Measurements from ENCODE around the gene PBX1.

Gene PBX1

DNA sequence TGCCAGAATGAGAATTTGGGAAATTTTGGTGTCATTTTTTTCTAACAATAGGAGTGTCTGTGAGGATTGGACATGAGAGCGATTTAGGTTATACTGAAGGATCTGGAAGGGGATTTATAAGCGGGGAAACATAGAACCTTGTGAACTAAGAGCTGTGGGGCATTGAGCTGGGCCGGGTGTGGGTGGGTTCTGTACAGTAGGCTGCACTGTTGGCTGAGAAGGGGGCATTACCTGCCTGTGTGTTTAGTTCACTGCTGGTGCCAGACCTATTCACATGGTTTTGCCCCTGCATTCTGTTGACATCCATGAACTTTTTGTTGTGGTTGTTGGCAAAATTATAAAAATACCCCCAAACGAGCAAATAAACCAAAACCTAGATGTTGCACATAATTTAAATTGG is 8.8 kb downstream of the PBX1 start:
- Histone ChIP-seq H3K9me3 (ENCODE audit: control insufficient read depth, insufficient read depth, low read length) (no peaks in the 10 kb centered on the region), H3K4me3 (ENCODE audit: low read depth, low read length) (no peak overlapping the region), H3K4me1 (ENCODE audit: control insufficient read depth, insufficient read depth, low read length) (peaks cover 35% of the 10 kb centered on the region), H3K27me3 (ENCODE audit: control insufficient read depth, insufficient read depth, low read length) (no peaks in the 10 kb centered on the region), H3K36me3 (ENCODE audit: control insufficient read depth, insufficient read depth, low read length) (peaks cover 2% of the 10 kb centered on the region), H3K9ac (ENCODE audit: low read depth, low read length) (no peak overlapping the region)

DNA sequence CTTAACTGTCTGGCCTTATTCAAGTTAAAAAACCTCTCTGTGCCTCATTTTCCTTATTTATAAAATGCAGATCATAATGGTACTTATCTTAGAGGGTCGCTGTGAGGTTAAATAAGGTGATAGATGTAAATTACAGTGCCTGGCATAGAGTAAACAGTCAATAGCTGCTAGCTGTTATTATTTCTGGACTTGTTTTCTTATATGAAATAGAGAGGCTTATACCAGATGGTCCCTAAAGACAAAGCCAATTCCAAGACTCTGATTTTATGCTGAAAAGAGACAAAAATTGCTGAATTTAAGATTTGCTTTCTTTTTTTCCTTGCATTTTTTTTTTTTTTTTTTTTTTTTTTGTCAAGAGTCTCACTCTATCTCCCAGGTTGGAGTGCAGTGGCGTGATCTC is 10.3 kb downstream of the PBX1 start:
- no peaks in the 10 kb centered on the region for H3K27me3 ChIP-seq (ENCODE audit: control insufficient read depth, insufficient read depth, low read length)
- H3K36me3 ChIP-seq (ENCODE audit: control insufficient read depth, insufficient read depth, low read length): peaks cover 2% of the 10 kb centered on the region
- H3K4me1 ChIP-seq (ENCODE audit: control insufficient read depth, insufficient read depth, low read length): peaks cover 37% of the 10 kb centered on the region
- no peak overlapping the region for H3K4me3 ChIP-seq (ENCODE audit: low read depth, low read length)
- no peaks in the 10 kb centered on the region for H3K9me3 ChIP-seq (ENCODE audit: control insufficient read depth, insufficient read depth, low read length)
- H3K9ac ChIP-seq (ENCODE audit: low read depth, low read length): no peak overlapping the region

DNA sequence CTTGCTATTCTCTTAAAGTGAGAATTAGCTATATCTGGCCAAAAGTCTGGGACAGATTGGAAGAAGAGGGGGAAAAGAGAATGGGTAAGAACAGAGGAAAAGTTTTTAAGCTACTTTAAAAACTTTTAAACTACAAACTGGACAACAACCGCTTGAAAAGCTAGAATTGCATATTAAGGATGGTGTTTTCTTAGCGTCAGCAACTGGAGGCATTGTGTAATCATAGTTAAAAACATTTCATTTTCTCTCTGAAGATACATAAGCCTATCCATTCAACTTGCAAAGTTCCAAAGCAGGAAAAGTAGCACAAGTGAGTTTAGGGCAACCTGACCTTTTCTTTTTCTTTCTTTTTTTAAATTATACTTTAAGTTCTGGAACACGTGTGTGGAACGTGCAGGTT is 10.9 kb downstream of the PBX1 start:
- Histone ChIP-seq H3K36me3 (ENCODE audit: control insufficient read depth, insufficient read depth, low read length) (peaks cover 2% of the 10 kb centered on the region), H3K9me3 (ENCODE audit: control insufficient read depth, insufficient read depth, low read length) (no peaks in the 10 kb centered on the region), H3K4me3 (ENCODE audit: low read depth, low read length) (no peak overlapping the region), H3K27me3 (ENCODE audit: control insufficient read depth, insufficient read depth, low read length) (no peaks in the 10 kb centered on the region), H3K9ac (ENCODE audit: low read depth, low read length) (no peak overlapping the region), H3K4me1 (ENCODE audit: control insufficient read depth, insufficient read depth, low read length) (peaks cover 38% of the 10 kb centered on the region)

DNA sequence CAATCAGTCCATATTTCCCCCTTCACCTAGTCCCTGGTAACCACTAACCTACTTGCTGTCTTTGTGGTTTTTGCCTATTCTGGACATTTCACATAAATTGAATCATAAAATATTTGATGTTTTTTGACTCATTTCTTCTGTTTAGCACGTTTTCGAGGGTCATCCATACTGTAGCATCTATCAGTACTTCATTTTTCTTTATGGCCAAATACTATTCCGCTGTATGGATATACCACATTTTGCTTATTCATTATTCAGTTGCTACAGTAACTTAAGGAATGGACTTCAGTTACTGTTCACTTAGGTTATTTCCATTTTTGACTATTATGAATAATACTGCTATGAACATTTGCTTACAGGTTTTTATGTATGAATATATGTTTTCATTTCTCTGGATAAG is 12.3 kb downstream of the PBX1 start:
- H3K9me3 ChIP-seq (ENCODE audit: control insufficient read depth, insufficient read depth, low read length): no peaks in the 10 kb centered on the region
- H3K4me3 ChIP-seq (ENCODE audit: low read depth, low read length): no peak overlapping the region
- no peak overlapping the region for H3K9ac ChIP-seq (ENCODE audit: low read depth, low read length)
- H3K27me3 ChIP-seq (ENCODE audit: control insufficient read depth, insufficient read depth, low read length): no peaks in the 10 kb centered on the region
- H3K36me3 ChIP-seq (ENCODE audit: control insufficient read depth, insufficient read depth, low read length): peaks cover 2% of the 10 kb centered on the region
- H3K4me1 ChIP-seq (ENCODE audit: control insufficient read depth, insufficient read depth, low read length): peaks cover 37% of the 10 kb centered on the region

DNA sequence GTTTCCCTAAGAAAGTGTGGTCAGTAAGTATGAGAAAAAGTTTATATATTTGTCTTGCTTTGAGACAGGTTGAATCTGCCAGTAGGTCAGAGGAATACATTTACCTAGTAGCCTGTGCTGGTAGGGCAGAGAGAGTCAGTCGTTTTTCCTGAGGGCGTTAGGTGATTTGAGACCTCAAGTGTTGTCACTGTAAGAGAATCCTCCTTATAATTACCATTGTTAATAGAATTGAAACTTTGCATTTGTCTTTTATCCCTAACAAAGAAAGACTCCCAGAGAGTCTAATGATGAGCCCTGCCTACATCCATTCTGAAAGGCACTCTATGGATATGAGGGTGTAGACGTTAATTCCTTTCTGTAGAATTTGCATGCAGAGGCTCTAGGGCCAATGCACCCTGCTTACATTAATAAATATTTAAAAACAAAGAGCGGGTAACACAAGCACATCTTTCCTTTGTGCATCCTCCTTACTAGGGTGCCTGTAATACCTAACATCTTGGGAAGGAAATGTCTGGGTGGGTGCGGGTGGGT is 16.4 kb downstream of the PBX1 start:
- Histone ChIP-seq H3K4me3 (ENCODE audit: low read depth, low read length) (peak overlapping the region; percentile 59), H3K9ac (ENCODE audit: low read depth, low read length) (no peak overlapping the region), H3K27me3 (ENCODE audit: control insufficient read depth, insufficient read depth, low read length) (no peaks in the 10 kb centered on the region), H3K9me3 (ENCODE audit: control insufficient read depth, insufficient read depth, low read length) (no peaks in the 10 kb centered on the region), H3K4me1 (ENCODE audit: control insufficient read depth, insufficient read depth, low read length) (peaks cover 45% of the 10 kb centered on the region), H3K36me3 (ENCODE audit: control insufficient read depth, insufficient read depth, low read length) (no peaks in the 10 kb centered on the region)

DNA sequence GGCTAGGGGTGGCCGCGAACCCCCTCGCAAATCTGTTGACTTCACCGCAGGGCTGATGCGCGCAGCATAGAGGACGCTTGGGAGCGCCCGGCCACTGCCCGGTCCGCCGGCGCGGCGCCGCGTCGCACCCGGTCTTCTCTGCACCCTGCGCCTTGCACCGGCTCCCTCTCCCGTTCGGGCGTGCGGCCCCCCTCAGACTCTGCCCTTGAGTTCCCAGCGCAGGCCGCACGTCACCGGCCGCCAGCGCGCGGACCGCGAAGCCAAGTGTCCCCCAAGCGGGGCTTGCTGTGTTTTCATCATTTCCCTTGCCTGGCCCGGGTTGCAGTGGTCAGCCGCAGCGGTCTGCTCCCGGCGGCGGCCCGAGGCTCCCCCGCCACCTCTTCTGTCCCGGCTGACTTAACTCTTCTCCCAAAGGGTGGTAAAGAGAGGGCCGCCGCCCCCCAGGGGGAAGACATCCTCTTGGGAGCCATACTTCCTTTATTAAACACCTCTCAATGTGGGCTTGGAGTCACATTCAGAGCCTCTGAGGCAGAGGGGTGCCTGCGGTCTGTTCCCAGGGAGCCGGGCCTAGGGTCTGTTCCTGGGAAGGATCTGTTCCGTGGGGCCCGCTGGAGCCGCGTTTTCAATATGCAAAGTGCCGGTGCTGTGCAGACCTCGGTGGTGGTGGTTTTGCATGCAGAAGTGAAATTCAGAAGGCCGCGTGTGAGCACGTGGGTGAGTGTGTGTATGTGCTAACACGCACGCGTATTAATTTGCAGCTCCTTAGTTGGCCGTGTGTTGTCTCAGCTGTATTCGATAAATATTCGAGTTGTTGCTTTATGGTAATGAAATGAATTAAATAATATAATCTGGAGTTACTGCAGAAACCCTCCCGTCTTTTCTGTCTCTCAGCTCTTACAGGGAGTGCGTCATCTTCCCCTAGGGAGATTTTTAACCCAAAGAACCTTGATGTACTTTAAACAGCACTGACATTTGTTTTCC is 17.6 kb downstream of the PBX1 start:
- H3K36me3 ChIP-seq (ENCODE audit: control insufficient read depth, insufficient read depth, low read length): no peaks in the 10 kb centered on the region
- H3K27me3 ChIP-seq (ENCODE audit: control insufficient read depth, insufficient read depth, low read length): no peaks in the 10 kb centered on the region
- peak overlapping the region; percentile 59 for H3K4me3 ChIP-seq (ENCODE audit: low read depth, low read length)
- H3K9ac ChIP-seq (ENCODE audit: low read depth, low read length): peak overlapping the region; percentile 71
- peaks cover 45% of the 10 kb centered on the region for H3K4me1 ChIP-seq (ENCODE audit: control insufficient read depth, insufficient read depth, low read length)
- H3K9me3 ChIP-seq (ENCODE audit: control insufficient read depth, insufficient read depth, low read length): no peaks in the 10 kb centered on the region

DNA sequence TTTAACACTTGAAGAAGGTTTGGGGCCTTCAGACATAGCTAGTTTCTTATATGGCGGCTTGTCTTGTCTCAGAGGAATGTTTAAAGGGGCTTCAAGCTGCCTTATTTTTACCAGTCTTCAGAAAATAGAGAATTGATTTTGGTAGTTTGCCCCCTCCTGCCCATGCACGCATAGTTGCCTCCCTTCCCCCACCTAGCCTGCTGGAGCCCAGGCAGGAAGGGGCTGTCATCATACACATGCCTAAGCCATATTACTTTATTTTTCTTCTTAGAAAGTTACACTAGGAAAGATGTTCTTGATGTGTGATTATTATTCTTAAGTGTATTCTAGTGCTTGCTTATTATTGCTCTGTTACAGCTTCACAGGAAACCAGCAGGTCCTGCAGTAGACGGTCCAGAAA is 18.3 kb downstream of the PBX1 start:
- Histone ChIP-seq H3K9ac (ENCODE audit: low read depth, low read length) (peak overlapping the region; percentile 55), H3K4me1 (ENCODE audit: control insufficient read depth, insufficient read depth, low read length) (peaks cover 45% of the 10 kb centered on the region), H3K9me3 (ENCODE audit: control insufficient read depth, insufficient read depth, low read length) (no peaks in the 10 kb centered on the region), H3K27me3 (ENCODE audit: control insufficient read depth, insufficient read depth, low read length) (no peaks in the 10 kb centered on the region), H3K36me3 (ENCODE audit: control insufficient read depth, insufficient read depth, low read length) (no peaks in the 10 kb centered on the region), H3K4me3 (ENCODE audit: low read depth, low read length) (peak overlapping the region; percentile 59)

DNA sequence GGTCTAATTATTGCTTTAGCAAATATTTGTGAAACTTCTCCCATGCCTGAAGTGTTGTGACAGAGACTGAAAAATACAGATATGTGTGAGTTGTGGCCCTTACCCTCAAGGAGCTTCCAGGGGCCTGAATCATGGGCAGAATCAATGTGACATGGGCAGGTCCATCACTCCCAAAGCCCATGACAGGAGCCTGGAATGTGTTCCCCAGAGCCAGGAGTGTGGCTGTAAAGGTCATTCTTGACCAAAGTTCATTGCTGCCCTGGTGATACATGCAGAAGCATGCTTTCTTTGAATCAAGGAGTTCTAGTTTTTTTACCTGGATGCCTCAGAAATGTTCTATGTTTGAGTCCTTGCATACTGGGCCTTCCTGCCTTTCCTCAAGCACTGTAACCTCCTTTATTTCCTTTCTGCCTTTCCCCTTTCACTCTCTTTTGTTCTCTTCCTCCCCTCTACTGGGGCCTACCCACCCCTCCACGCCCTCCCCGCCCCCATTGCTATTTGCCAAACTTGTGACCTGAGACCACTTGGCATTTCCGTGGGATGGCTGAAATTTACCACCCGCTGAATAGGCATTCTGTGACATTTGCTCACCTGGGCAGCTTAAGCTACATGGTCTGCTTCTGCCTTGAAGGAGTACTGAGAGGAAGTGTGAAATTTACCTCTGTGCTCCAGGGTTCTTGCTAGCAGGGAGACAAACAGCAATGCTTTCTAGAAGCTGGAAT is 19.7 kb downstream of the PBX1 start:
- Histone ChIP-seq H3K36me3 (ENCODE audit: control insufficient read depth, insufficient read depth, low read length) (no peaks in the 10 kb centered on the region), H3K4me1 (ENCODE audit: control insufficient read depth, insufficient read depth, low read length) (peaks cover 51% of the 10 kb centered on the region), H3K4me3 (ENCODE audit: low read depth, low read length) (no peak overlapping the region), H3K9me3 (ENCODE audit: control insufficient read depth, insufficient read depth, low read length) (no peaks in the 10 kb centered on the region), H3K27me3 (ENCODE audit: control insufficient read depth, insufficient read depth, low read length) (no peaks in the 10 kb centered on the region), H3K9ac (ENCODE audit: low read depth, low read length) (no peak overlapping the region)

DNA sequence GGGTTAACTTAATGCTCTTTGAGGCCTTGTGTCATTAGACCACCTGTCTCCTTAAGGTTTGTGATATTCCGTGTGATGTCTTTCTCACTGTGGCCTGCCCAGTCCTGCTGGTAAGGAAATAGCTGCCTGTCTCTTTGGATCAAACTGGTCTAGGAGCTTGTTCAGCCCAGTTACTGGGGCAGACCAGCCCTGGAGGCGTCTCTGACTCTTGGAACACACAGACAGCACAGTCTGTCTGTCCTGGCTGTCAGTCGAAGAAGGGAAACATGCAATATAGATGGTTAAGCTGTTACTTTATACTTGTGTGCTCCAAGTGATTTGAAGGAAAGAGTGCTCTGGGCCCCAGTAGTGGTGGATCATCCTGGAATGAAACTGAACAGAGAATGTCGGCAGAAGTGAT is 20.4 kb downstream of the PBX1 start:
- Histone ChIP-seq H3K4me3 (ENCODE audit: low read depth, low read length) (no peak overlapping the region), H3K4me1 (ENCODE audit: control insufficient read depth, insufficient read depth, low read length) (peaks cover 51% of the 10 kb centered on the region), H3K9ac (ENCODE audit: low read depth, low read length) (no peak overlapping the region), H3K9me3 (ENCODE audit: control insufficient read depth, insufficient read depth, low read length) (no peaks in the 10 kb centered on the region), H3K27me3 (ENCODE audit: control insufficient read depth, insufficient read depth, low read length) (no peaks in the 10 kb centered on the region), H3K36me3 (ENCODE audit: control insufficient read depth, insufficient read depth, low read length) (no peaks in the 10 kb centered on the region)

DNA sequence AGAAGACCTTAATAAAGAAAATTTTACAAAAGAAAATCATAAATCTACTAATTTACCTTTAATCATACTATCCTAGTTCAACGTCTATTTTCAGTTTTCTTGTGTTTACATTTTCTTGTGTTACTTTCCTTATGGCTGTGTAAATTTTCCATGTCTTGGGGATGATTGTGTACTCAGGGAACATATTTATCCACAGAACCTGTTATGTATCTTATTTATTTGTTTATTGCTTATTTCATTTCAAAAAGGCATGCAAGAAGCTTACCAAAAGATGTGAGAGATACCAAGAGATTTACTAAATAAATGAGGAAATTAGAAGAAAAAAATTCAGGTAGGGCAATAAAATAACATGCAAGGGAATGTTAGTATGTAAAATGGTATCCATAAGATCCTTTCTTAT is 22.8 kb downstream of the PBX1 start:
- H3K36me3 ChIP-seq (ENCODE audit: control insufficient read depth, insufficient read depth, low read length): no peaks in the 10 kb centered on the region
- no peak overlapping the region for H3K9ac ChIP-seq (ENCODE audit: low read depth, low read length)
- H3K27me3 ChIP-seq (ENCODE audit: control insufficient read depth, insufficient read depth, low read length): no peaks in the 10 kb centered on the region
- peaks cover 65% of the 10 kb centered on the region for H3K4me1 ChIP-seq (ENCODE audit: control insufficient read depth, insufficient read depth, low read length)
- H3K4me3 ChIP-seq (ENCODE audit: low read depth, low read length): no peak overlapping the region
- H3K9me3 ChIP-seq (ENCODE audit: control insufficient read depth, insufficient read depth, low read length): no peaks in the 10 kb centered on the region

DNA sequence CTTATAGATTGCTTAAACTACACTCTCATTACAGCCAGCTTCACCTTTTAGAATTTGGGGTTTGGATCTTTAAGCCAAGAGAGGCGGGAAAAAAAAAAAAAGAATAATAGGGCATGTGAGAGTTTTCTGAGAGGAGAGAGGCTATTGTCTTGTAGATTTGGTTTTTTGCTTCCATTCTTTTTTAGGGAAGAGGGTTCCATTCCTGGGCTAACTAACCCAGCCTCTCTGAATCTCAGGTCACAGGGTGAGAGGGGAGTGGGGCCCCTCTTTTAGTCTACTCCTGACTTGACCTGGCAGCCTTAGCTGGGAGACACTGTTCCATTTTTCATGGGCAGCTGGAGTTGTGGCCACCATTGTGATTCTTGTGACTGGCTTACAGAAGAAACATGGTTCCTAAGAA is 24.2 kb downstream of the PBX1 start:
- Histone ChIP-seq H3K27me3 (ENCODE audit: control insufficient read depth, insufficient read depth, low read length) (no peaks in the 10 kb centered on the region), H3K9ac (ENCODE audit: low read depth, low read length) (no peak overlapping the region), H3K4me3 (ENCODE audit: low read depth, low read length) (no peak overlapping the region), H3K36me3 (ENCODE audit: control insufficient read depth, insufficient read depth, low read length) (no peaks in the 10 kb centered on the region), H3K4me1 (ENCODE audit: control insufficient read depth, insufficient read depth, low read length) (peaks cover 64% of the 10 kb centered on the region), H3K9me3 (ENCODE audit: control insufficient read depth, insufficient read depth, low read length) (no peaks in the 10 kb centered on the region)

Measured in iPS-15b (cell line).